ENCODE data around the gene KSR1.
A peak's percentile ranks its signal among the peaks of the same experiment; 100 is the strongest.

The KSR1 gene

DNA sequence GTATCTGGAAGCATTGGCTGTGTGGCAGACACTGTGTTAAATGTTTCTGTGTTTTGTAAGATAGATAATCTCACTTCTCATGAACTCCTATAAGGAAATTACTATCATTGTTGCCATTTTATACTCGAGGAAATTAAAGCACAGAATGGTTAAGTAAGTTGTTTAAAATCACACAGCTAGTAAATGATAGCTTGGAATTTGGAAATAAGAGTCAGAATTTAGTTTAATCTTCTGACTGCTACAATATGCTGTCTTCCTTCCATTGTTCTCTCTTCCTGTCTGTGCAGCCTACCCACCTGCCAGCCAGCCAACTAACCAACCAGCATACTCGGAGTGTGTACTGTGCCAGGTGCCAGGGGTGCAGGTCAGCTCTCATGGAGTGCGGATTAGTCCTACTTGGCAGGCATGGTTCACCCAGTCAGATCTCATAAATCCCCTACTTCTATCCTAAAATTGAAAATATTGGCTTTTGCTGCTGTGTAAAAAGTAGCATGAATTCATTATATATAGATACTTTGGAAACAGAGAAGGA is 94.8 kb downstream of the KSR1 start:
- DNase-seq (ENCODE audit: low spot score), result no peak

DNA sequence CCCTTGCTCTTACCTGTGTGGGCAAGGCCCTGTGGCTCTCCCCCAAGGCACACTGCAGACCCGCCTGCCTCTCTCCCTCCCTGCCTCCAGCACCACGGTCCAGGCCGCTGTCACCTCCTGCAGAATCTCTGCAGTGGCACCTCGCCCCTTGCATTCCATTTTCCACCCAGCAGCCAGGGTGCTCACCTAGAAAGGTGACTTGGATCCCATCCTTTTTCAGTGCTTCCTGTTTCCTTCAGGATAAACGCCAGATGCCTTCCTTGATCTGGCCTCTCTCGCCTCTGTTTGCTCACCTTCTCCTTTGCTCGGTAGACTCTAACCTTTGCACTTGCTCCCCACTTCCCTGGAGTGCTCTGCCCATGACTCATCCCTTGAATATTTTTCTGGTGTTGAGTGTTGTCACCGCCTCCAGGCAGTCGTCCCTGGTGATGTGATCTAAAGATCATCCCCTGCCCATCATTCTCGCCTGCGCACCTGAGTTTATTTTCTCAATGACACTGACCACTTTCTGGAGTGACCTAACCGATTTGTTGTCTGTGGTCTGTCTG is 95.5 kb downstream of the KSR1 start:
- no peak for DNase-seq (ENCODE audit: low spot score)

DNA sequence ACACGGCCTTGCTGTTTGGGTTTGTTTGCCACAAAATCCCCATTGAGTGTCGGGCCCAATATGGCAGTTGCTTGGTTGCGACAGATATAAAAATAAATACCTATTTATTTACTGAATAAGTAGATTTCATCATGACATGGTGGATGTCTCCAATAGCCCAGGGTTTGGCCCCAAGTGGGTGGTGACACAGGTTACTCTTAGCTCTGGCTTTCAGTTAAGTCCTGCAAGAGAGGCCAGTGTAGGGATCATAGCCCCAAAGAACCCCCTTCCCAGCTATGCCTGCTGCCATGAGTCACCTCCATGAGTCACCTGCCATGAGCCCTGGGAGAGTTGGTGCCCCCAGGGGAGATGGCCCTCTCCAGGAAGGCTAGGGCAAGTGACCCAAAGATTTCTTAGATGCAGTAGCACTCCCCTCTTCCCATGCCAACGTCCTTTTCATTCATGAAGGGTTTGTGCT is 96.1 kb downstream of the KSR1 start:
- no peak for DNase-seq (ENCODE audit: low spot score)

DNA sequence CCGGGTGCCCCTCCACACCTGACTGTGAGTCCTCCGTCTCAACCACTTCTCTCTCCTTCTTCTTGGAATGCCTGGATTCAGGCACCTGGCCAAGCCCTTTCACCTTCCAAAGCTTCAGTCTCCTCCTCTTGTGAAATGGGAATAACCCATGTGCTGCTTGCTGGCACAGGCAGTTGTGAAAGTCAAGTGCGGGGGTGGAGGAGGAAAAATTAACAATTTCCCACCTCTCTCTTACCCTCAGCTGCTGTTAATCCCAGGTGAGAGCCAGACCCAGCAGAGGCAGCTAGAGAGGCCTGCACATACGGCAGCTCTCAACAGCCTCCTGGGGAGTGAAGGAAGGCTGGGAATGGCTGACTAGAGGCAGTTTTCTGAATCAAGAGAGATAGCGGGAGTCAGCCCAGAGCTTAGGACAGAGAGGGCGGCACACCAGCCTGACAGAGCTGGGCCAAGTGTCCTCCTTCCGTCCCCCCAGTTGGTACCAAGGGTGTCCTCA is 96.8 kb downstream of the KSR1 start:
- no peak for DNase-seq (ENCODE audit: low spot score)

DNA sequence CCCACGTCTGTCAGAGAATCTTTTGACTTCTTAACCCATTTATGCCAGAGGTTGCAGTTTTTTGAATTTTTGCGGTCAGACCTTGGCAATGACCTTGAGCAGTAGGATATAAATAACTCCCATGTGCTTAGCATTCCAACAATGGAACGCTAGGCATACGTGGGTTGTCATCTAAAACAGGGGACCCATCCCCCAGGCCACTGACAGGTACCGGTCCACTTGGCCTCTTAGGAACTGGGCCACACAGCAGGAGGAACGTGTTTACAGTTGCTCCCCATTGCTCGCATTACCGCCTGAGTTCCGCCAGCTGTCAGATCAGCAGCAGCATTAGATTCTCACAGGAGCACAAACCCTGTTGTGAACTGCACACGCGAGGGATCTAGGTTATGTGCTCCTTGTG is 97.9 kb downstream of the KSR1 start:
- DNase-seq (ENCODE audit: low spot score), result no peak

DNA sequence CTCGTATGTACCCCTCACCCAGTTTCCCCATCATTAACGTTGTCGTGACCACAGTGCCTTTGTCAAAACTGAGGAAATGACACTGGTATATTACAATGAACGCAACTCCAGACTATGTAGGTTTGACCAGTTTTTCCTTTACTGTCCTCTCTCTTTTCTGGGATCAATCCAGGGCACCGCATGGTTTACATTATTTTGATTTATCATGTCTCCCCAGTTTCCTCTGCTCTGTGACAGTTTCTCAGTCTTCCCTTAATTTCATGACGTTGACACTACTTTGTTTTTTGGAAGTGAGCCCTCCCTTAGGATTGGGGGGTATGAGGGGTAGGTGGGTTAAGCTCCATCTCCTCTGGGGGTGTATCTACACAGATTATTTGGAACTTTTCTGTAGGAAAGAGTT is 98.7 kb downstream of the KSR1 start:
- DNase-seq (ENCODE audit: low spot score), result no peak

DNA sequence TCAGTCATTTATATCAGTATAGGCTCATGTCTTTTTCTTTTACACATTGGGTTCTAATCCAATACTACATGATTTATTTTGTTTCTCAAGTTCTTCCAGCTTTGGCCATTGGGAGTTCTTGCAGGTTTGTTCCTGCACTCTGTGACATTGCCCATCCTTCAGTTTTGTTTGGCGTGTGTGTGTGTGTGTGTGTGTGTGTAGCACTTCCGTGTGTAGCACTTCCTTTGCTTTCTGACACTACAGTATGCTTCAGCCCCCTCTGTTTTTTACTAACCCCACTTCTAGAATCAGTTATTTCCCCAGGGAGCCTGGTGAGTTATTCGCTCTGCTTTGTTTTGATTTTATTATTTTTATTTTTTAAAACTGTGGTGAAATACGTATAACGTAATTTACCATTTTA is 99.1 kb downstream of the KSR1 start:
- no peak for DNase-seq (ENCODE audit: low spot score)

DNA sequence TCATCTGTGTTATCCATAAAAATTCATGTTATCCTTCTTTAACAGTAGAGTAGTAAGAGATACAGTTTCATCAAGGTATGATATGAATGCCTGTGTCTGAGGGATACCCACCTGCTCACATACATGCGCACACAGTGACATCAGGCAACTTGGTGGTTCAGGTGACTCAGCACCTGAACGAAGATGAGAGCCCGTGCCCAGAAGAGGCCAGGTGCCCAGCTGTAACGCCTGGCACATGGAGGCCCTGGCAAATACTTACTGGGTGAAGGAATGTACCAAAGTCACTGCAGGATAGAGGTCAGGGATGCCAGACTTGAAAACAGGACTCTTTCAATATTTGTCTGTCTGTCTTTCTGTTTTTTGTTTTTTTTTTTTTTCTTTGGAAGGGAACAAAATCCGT is 102.1 kb downstream of the KSR1 start:
- DNase-seq (ENCODE audit: low spot score), result no peak

DNA sequence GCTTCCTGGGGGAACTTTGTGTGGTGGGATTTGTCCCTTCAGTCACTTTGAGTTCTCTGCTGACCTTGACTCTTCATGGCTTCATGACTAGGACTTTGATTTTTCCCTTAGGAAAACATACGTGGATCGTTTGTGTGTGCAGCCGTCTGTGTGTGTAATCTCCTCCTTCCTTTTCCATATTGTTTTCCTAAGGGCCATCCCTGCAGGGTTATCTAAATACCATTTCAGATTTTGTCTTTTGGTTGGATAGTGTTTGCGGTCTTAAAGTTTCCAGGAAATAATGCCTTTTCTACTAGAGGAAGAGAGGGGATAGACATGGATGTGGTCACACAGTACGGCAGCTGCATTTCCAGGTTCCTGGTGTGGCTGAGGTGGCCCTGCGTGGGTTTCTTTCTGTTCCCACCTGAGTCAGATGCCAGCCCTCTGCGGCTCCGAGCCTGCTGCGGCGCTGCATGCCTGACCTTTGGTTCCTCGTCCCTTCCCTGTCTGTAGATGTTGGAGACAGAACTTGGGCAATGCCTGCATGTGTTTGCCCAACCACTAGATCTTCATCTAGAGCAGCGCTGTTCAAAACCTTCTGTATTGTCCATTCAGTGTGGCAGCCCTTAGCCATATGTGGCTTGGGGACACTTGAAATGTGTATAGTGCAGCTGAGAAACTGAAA is 102.7 kb downstream of the KSR1 start:
- DNase-seq (ENCODE audit: low spot score), result no peak

DNA sequence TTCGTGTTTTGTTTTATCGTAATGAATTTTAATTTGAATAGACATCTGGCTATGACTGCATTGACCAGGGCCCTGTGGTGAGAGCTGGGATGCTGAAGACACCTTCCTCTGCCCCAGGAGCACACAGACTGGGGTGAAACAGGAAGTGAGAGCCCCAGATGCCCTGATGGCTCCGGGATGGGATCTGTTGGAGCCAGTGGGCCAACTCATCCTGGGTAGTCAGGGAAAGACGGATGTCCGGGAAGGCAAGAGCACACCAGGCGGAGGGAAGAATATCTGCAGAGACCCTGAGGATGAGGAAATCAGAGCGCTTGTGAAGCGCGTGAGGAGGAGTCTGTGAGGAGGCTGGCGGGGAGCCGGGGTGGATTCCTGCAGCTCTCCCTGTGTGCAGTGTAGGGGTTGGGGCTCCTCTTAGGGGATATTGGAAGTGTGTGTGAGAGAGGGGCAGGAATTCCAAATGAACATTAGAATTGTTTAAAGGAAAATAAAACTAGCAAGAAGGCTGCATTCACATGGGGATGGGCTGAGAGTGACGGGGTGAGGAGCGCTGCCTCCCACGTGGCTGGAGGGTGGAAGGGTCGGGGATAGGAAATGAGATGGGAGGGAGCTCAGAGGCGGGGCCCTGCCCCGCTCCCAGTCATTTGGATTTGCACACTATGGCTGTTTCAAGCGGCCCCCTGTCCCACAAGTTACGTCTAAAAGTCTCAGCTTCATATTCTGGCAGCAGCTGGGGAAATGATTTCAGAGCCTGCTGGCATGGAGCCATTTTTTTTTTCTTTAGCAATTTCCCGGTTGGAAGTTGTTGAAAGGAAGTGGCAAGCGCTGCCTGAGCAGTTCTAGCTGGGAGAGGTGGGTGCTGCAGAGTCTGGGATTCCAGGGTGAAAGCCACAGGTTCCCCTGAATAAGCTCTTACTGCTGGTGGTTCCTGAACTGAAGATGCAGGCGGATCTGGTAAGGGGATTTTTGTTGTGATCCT is 103.5 kb downstream of the KSR1 start:
- no peak for DNase-seq (ENCODE audit: low spot score)

DNA sequence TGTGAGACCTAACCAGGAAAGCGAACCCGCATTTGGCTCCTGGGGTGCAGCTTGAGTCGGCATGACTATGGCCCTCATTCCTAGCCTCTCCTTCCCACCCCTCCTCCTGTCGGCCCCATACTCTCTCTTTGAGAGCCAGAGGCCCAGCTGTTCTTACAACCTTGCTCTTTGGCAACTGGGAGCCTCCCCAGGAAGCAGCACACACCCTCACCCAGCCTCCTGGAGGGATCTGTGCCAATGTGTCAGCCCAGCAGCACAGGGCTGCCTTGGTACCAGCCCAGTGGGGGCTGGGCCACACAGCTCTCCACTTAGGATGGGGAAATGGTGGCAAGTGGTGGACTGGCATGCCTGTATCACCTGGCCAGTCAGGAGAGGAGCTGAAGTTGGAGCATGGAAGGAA is 104.4 kb downstream of the KSR1 start:
- DNase-seq (ENCODE audit: low spot score), result no peak

DNA sequence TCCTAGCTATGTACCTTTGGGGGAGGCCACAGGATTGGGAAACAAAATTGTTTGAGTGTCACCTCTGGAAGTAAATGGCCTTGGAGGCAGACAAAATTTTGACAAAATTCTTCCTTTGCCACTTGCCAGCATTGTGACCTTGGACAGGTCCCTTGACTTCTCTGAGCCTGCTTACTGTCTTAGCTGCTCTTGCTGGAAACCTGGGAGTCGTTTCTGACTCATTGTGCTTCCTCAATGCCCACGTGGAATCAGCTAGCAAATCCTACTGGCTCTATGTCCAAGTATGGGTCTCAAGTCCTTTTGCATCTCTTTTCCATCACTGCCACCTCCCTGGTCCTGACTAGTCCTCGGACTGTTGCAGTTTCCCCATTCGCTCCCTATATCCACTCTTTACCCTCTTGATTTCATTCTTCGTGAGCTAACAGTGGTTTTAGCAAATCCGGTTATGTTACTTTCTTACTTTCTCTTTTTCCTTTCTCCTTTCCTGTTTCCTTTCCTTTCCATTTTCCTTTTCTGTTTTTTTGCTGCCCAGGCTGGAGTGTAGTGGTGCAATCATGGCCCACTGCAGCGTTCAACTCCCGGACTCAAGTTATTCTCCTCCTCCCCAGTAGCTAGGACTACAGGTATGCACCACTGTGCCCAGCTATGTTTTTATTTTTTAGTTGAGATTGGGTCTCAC is 106.7 kb downstream of the KSR1 start:
- no peak for DNase-seq (ENCODE audit: low spot score)

DNA sequence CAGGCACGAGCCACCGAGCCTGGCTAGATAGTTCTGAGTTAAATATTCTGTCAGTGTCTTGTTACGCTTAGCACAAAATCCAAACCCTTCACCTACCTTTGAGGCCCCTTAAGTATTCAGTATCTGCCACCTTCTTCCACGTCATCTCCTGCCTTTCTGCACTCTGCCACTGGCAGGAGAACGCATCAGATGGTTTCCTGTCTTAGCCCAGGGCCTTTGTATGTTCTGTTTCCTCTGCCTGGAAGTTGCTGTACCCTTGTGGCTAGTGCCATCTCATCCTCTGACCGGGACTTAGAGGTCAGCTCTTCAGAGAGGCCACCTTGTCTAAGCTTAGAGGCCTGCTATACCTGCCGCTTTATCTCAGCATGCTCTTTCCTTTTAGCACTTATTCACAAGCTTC is 107.3 kb downstream of the KSR1 start:
- DNase-seq (ENCODE audit: low spot score), result no peak

DNA sequence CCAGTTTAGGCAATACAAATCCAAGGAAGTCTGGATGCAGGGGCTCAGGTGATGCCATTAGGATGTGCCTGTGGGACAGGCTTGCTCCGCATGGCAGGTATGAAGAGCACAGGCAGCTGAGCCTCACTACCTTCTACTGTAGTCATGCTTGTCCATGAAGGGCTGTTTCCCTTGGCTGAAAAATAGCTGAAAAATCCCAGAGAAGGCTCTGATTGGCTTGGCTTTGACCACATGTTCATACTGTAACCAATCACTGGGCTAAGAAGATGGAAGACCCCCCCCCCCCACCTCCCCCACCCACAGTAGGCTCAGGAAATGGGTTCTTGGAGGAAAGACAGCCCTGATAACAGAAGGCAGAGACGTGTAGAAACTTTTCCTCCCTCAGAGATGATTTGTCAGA is 108.2 kb downstream of the KSR1 start:
- DNase-seq (ENCODE audit: low spot score), result no peak

DNA sequence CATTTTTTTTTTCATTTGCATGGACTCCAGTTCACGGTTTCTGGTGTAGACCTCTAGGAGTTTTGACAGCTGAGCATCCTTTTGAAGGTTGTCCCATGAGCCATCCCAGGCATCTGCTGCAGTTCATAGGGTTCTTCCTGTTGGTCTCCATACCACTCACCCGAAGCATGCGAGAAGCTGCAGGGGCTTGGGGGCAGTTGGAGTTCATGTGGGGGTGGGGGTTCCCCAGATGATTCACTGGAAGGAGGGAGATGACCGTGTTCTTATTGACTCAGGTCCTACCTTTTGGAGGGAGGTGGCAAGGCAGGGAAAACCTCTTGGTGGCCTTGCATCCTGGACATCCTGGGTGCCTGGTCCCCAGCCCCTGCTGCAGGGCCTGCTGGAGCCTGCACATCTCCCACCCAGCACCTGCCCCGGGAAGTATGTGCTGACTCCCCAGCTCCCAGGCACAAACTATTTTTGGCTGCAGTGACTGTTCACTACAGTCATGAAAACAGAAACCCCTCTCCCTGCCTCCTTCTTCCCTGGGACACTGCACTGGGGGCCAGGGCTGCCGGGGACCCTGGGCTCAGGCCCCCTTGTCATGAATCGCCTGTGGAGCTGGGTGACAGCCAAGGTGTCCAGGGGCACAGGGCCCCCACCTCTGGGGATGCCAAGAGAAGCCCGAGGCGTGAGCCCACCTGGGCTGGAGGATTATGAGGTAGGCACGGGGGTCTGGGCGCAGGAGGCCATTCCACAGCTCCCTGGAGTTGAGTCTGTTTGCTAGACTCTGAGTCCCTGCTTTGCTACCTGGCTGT is 109.8 kb downstream of the KSR1 start:
- DNase-seq (ENCODE audit: low spot score), result no peak

DNA sequence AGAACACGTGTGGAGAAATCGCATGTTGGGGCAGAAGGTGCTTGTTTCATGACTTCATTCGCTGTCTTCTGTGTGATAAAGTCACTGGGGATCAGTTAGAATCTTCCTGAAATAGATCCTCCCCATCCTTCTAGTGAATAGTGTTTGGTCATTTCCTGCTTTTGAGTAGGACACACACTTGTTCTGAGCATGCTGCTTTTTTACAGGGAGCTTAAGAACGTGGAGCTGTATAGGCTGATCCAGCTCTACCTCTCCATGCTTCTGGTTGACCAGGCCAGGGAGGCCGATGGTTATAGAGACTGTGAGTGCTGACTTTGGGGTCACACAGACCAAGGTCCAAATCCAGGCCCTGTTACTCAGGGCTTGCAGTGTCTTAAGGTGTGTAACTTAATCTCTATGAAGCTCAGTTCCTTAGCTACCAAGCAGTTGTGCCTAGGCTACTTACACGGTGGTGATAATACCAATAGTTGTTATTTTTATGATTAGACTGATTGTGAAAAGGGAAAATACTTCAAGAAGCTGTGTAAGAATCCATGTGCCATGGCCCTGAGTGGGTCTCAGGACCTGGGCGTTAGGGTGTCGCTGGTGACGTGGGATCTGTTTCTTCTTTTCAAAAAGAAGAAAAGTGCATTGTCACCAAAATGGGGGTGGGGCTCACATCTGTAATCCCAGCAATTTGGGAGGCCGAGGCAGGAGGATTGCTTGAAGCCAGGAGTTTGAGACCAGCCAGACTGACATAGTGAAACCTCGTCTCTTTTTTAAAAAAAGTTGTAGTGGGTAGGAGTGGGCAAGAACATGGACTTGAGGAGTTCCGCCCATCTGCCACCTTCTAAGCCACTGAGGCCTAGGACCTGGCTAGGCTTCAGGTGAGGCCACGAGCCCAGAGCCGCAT is 110.7 kb downstream of the KSR1 start:
- DNase-seq (ENCODE audit: low spot score), result no peak

DNA sequence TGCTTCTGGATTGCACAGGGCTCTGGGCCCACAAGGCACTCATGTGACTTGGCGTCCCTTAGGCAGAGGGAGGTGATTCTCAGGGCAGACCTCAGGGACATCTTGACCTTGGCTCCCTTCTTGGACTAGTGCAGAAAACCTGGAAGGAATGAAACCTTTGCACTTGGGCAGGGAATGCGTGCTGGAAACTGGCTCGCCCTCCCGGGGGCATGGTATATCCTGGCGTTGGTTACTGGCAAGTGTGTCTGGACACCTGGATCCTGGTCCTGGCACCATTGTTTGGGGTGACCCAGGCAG is 111.3 kb downstream of the KSR1 start:
- DNase-seq (ENCODE audit: low spot score), result no peak

DNA sequence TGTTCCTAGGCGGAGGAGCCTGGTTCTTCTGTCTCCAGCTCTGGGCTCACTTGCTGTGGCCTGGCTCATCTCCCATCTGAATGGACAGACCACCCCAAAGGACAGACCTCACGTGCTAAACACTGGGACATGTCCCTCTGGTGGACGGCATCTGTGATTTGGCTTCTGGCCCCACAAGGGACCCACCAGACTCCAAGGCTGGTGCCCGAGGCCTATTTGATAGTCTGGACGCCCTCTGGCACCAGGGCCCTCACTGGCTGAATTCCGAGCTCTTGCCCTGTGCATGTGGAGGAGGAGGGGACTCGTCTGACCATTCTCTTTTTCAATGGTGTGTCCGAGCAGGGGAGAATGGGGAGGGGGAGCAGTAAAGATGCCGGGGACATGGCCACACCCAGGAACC is 112.0 kb downstream of the KSR1 start:
- no peak for DNase-seq (ENCODE audit: low spot score)

DNA sequence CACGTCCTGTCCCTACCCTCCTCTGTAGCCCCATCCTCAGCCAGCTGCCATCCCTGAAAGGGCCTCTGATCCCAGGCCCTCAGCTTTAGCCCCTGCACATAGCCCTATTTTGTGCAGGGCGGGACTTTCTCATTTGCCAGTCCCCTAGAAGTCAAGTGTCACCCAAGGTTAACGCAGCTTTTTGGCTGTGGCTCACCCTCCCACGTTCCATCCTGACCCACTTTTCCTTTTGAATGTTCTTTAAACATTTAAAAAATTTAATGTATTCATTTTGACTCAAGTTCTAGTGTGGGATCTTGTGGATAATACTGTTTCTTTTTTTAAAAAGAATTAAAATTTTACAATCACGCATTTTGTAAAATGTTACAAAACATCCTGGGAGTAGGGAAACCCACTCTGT is 112.6 kb downstream of the KSR1 start:
- DNase-seq (ENCODE audit: low spot score), result no peak

DNA sequence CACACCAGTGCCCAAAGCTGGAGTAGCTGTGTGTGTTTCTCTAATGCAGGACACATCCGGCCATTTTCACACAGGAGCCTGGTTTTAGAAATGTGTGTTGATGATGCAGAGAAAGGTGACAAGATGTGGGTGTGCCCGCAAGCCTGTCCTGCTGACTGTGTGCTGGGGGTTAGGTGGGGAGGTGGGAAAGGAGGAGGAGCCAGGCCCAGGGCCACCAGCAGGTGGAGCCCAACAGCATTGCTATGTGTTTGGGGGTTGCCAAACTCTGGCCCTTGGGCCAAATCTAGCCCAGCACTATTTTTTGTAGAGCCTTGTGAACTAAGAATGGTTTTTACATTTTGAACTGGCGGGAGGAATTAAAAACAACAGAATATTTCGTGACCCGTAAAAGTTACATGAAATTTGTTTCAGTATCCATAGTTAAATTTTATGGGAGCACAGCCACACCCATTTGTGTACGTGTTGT is 113.0 kb downstream of the KSR1 start:
- DNase-seq (ENCODE audit: low spot score), result peak; percentile 59

All from CD4-positive, alpha-beta T cell treated with Interleukin-2 at 100 ng/mL for 4 hours (primary cell).